HG03521 (cell line): ENCODE results near the gene CXCL8.

ENCODE experiments used
- ATAC-seq: cut with Tn5 transposase; IDR thresholded peaks from one replicate; pipeline ENCODE4 v1.9.1; 2021; ENCODE audit warnings: mild to moderate bottlenecking, moderate library complexity; ENCODE audit not compliant: unreplicated experiment

Gene CXCL8

GRCh38 chr4:73788411-73788810 lies 48.0 kb downstream of the CXCL8 start:
- no peak for ATAC-seq
